H1 (cell line): Measurements from ENCODE around the gene YPEL2. TPM values are rescaled to one million over a fixed set of nuclear protein-coding genes. Genes with fewer than 3 reads are reported as not detected.

Source experiments
- CTCF ChIA-PET: fragments of 300-600 bp; sonication (Branson Sonifier 250); formaldehyde crosslinking; loops from one replicate; lab custom pipeline; 2021; ENCODE audit not compliant: partially characterized antibody; lab: Charles Lee
- POLR2A ChIA-PET: fragments of 300-600 bp; sonication (Branson Sonifier 250); formaldehyde crosslinking; loops from one replicate; lab custom pipeline; 2021; ENCODE audit warnings: inconsistent platforms; ENCODE audit not compliant: partially characterized antibody; lab: Charles Lee
- DNase-seq, 2 experiments: peaks; one replicate each; pipeline versions ENCODE4 v3.0.0 to v3.0.0-alpha.2; 2010 to 2022; ENCODE audit warnings: low spot score in 2 of 2, low read depth in 1 of 2, mixed read lengths in 1 of 2
- FAIRE-seq: peaks from 2 replicates; lab custom pipeline; 2011; peaks lifted over from hg19 to GRCh38; lab: Jason Lieb, UNC
- H2AFZ ChIP-seq: 2 replicates; pipeline ENCODE4 v1.8.1; 2012; ENCODE audit warnings: low read length, inconsistent platforms
- H2AK5ac ChIP-seq: 2 replicates; pipeline ENCODE4 v1.6.1; 2013; ENCODE audit warnings: low read depth, low read length
- H2BK120ac ChIP-seq: replicated peaks from 2 replicates; pipeline ENCODE3; 2013; ENCODE audit warnings: low read depth, low read length, inconsistent platforms
- H2BK12ac ChIP-seq: 2 replicates; pipeline ENCODE4 v1.6.1; 2013; ENCODE audit warnings: low read depth, low read length
- H2BK15ac ChIP-seq: 2 replicates; pipeline ENCODE4 v1.6.1; 2013; ENCODE audit warnings: low read length
- H2BK20ac ChIP-seq: 2 replicates; pipeline ENCODE4 v1.6.1; 2013; ENCODE audit warnings: low read length
- H2BK5ac ChIP-seq: 2 replicates; pipeline ENCODE4 v1.6.1; 2013; ENCODE audit warnings: low read depth, low read length
- H3K14ac ChIP-seq: 2 replicates; pipeline ENCODE4 v1.6.1; 2013; ENCODE audit warnings: inconsistent platforms; ENCODE audit not compliant: insufficient read length
- H3K18ac ChIP-seq: 2 replicates; pipeline ENCODE4 v1.6.1; 2013; ENCODE audit warnings: low read length; ENCODE audit errors: extremely low read depth
- H3K23ac ChIP-seq: 2 replicates; pipeline ENCODE4 v1.6.1; 2013; ENCODE audit warnings: inconsistent platforms; ENCODE audit not compliant: insufficient read length
- H3K23me2 ChIP-seq: 2 replicates; pipeline ENCODE4 v1.6.1; 2013; ENCODE audit warnings: low read depth, low read length
- H3K27ac ChIP-seq: 2 replicates; pipeline ENCODE4 v1.6.1; 2011; ENCODE audit warnings: low read depth, low read length, inconsistent platforms
- H3K27me3 ChIP-seq, 4 experiments: replicated peaks in 1 of 4; 1 replicate in 1 of 4; 2 replicates in 3 of 4; pipeline versions ENCODE4 v1.6.1 to v1.8.1; 2011 to 2013; ENCODE audit warnings: low read length in 3 of 4, mild to moderate bottlenecking in 3 of 4, inconsistent platforms in 2 of 4, mixed read lengths in 2 of 4, moderate library complexity in 1 of 4; ENCODE audit not compliant: control insufficient read depth in 3 of 4, insufficient read depth in 3 of 4; ENCODE audit errors: extremely low read depth in 1 of 4
- H3K36me3 ChIP-seq, 4 experiments: 2 replicates each; pipeline versions ENCODE4 v1.6.1 to v1.8.1; 2011 to 2013; ENCODE audit warnings: mild to moderate bottlenecking in 4 of 4, low read length in 3 of 4, moderate library complexity in 2 of 4, control low read depth in 1 of 4, inconsistent platforms in 1 of 4; ENCODE audit not compliant: insufficient read depth in 4 of 4, control insufficient read depth in 2 of 4
- H3K4ac ChIP-seq: replicated peaks from 2 replicates; pipeline ENCODE3; 2013; ENCODE audit warnings: low read length, low read depth, mixed read lengths, inconsistent platforms; ENCODE audit not compliant: insufficient read length
- H3K4me1 ChIP-seq, 4 experiments: replicated peaks in 1 of 4; 1 replicate in 1 of 4; 2 replicates in 3 of 4; pipeline versions ENCODE4 v1.6.1 to v1.8.1; 2011 to 2013; ENCODE audit warnings: low read length in 3 of 4, inconsistent platforms in 2 of 4, mixed read lengths in 1 of 4; ENCODE audit not compliant: insufficient read depth in 4 of 4, control insufficient read depth in 3 of 4
- H3K4me2 ChIP-seq, 2 experiments: 2 replicates each; pipeline versions ENCODE4 v1.6.1 to v1.8.1; 2011 to 2013; ENCODE audit warnings: low read depth in 2 of 2, low read length in 2 of 2, control low read depth in 1 of 2, inconsistent platforms in 1 of 2, mild to moderate bottlenecking in 1 of 2; ENCODE audit not compliant: insufficient read depth in 1 of 2
- H3K4me3 ChIP-seq, 4 experiments: fragments of 200-600, 300-600 bp in 1 of 4; sonication (generic), shearing (Covaris generic), sonication (Bioruptor Twin) in 1 of 4; 2 replicates each; pipeline versions ENCODE4 v1.5.1 to v1.8.1; 2011 to 2016; ENCODE audit warnings: low read length in 4 of 4, low read depth in 3 of 4, control low read depth in 2 of 4, inconsistent platforms in 2 of 4, mild to moderate bottlenecking in 2 of 4, mixed read lengths in 1 of 4, moderate library complexity in 1 of 4; ENCODE audit not compliant: insufficient read depth in 2 of 4; ENCODE audit errors: extremely low read depth in 1 of 4
- H3K56ac ChIP-seq: replicated peaks from 2 replicates; pipeline ENCODE3; 2013; ENCODE audit warnings: low read depth, mild to moderate bottlenecking, mixed read lengths, low read length, inconsistent platforms; ENCODE audit not compliant: insufficient read length
- H3K79me1 ChIP-seq: 2 replicates; pipeline ENCODE4 v1.6.1; 2013; ENCODE audit warnings: low read depth, low read length, control low read depth
- H3K79me2 ChIP-seq, 2 experiments: 2 replicates each; pipeline versions ENCODE4 v1.6.1 to v1.8.1; 2012 to 2013; ENCODE audit warnings: low read length in 2 of 2, mild to moderate bottlenecking in 2 of 2, inconsistent platforms in 1 of 2; ENCODE audit not compliant: insufficient read depth in 2 of 2, control insufficient read depth in 1 of 2
- H3K9ac ChIP-seq, 4 experiments: replicated peaks in 1 of 4; 1 replicate in 1 of 4; 2 replicates in 3 of 4; pipeline versions ENCODE4 v1.6.1 to v1.8.1; 2011 to 2013; ENCODE audit warnings: low read depth in 3 of 4, low read length in 3 of 4, control low read depth in 2 of 4, mild to moderate bottlenecking in 2 of 4, moderate library complexity in 2 of 4, inconsistent platforms in 1 of 4; ENCODE audit errors: extremely low read depth in 1 of 4
- H3K9me3 ChIP-seq, 2 experiments: 2 replicates each; pipeline versions ENCODE4 v1.6.1 to v1.8.1; 2012 to 2013; ENCODE audit warnings: mild to moderate bottlenecking in 2 of 2, moderate library complexity in 2 of 2, control low read depth in 1 of 2, inconsistent platforms in 1 of 2, low read depth in 1 of 2, low read length in 1 of 2, mixed read lengths in 1 of 2; ENCODE audit not compliant: insufficient read depth in 2 of 2
- H4K20me1 ChIP-seq, 2 experiments: replicated peaks in 1 of 2; 2 replicates each; pipeline versions ENCODE3 to v1.8.1; 2011 to 2013; ENCODE audit warnings: inconsistent platforms in 2 of 2, low read length in 2 of 2, mild to moderate bottlenecking in 1 of 2; ENCODE audit not compliant: insufficient read depth in 2 of 2, control insufficient read depth in 1 of 2
- H4K5ac ChIP-seq: 2 replicates; pipeline ENCODE4 v1.6.1; 2013; ENCODE audit warnings: low read length, low read depth, mixed read lengths, inconsistent platforms; ENCODE audit not compliant: insufficient read length
- H4K8ac ChIP-seq: 2 replicates; pipeline ENCODE4 v1.8.0; 2013; ENCODE audit warnings: mild to moderate bottlenecking, moderate library complexity, low read length, inconsistent platforms; ENCODE audit not compliant: insufficient read depth; ENCODE audit errors: extremely low read depth
- H4K91ac ChIP-seq: replicated peaks from 2 replicates; pipeline ENCODE3; 2013; ENCODE audit warnings: low read length, mixed read lengths, inconsistent platforms; ENCODE audit not compliant: insufficient read length
- CEBPB ChIP-seq: IDR thresholded peaks from 2 replicates; pipeline ENCODE4 v1.6.1; 2012; ENCODE audit warnings: low read depth, low read length
- CREB1 ChIP-seq: IDR thresholded peaks from 2 replicates; pipeline ENCODE4 v1.6.1; 2012; ENCODE audit warnings: inconsistent platforms
- JUND ChIP-seq: IDR thresholded peaks from 2 replicates; pipeline ENCODE4 v1.6.1; 2011; ENCODE audit warnings: mild to moderate bottlenecking, improper control_type of control experiment, low read length
- POLR2A ChIP-seq, 2 experiments: IDR thresholded peaks; 1 replicate in 1 of 2; 2 replicates in 1 of 2; pipeline ENCODE4 v1.6.1; 2011; ENCODE audit warnings: low read depth in 2 of 2, low read length in 2 of 2, mild to moderate bottlenecking in 2 of 2; ENCODE audit errors: control extremely low read depth in 1 of 2
- RBBP5 ChIP-seq: IDR thresholded peaks from 2 replicates; pipeline ENCODE4 v1.7.1; 2012; ENCODE audit warnings: low read depth, mild to moderate bottlenecking, inconsistent platforms, low read length, moderate library complexity, borderline replicate concordance
- RFX5 ChIP-seq: IDR thresholded peaks from 2 replicates; pipeline ENCODE4 v1.6.1; 2011; ENCODE audit warnings: low read depth, low read length, improper control_type of control experiment, borderline replicate concordance
- TAF1 ChIP-seq: IDR thresholded peaks from 2 replicates; pipeline ENCODE4 v1.6.1; 2011; ENCODE audit warnings: mild to moderate bottlenecking, low read depth, low read length
- ZNF274 ChIP-seq: IDR thresholded peaks from 2 replicates; pipeline ENCODE4 v1.7.0; 2012; ENCODE audit warnings: low read length, borderline replicate concordance; ENCODE audit errors: extremely low read depth
- WGBS, 2 experiments: shearing (Covaris generic) in 1 of 2; methylation state at CpG; one replicate each; pipeline versions ENCODE4 v1.1.6 to v1.1.7; 2013 to 2015; ENCODE audit warnings: low lambda C conversion rate in 2 of 2, mixed read lengths in 2 of 2, inconsistent platforms in 1 of 2, low coverage in 1 of 2, missing lambda C conversion rate in 1 of 2; ENCODE audit not compliant: insufficient replicate concordance in 2 of 2, insufficient coverage in 1 of 2, insufficient read length in 1 of 2; ENCODE audit errors: extremely low coverage in 1 of 2, missing lambda C conversion rate in 1 of 2; 5-methylcytosine and 5-hydroxymethylcytosine counted together
- polyA plus RNA-seq, 7 experiments: library from polyadenylated mRNA; depleted of rRNA in 3 of 7; stranded (reverse) in 5 of 7; unstranded in 2 of 7; fragments of >200 nt in 5 of 7; fragments of 200-250 nt in 2 of 7; gene quantifications; 1 replicate in 5 of 7; 2 replicates in 1 of 7; 4 replicates in 1 of 7; pipeline versions ENCODE4 v1.2.1 to v1.2.3, GENCODE V29; 2011 to 2013; ENCODE audit warnings: missing spikeins in 2 of 7, mixed read lengths in 2 of 7
- total RNA-seq: library from RNA; stranded (reverse); fragmentation: NEBNext Ultra II Directional; extraction: Animal tissue kit (Norgen Biotek cat#: 25700); gene quantifications from 2 replicates; pipeline ENCODE4 v1.2.1, GENCODE V29; 2021
- TF ChIP-seq, protein P1 (sequence below): IDR thresholded peaks from 2 replicates; pipeline ENCODE4 v1.6.1; 2011; ENCODE audit warnings: low read depth, mild to moderate bottlenecking, low read length; ENCODE audit not compliant: insufficient read depth

YPEL2 gene
- total and polyA plus RNA-seq, 2 of the 8 experiments (the other 6 are each of a cell fraction or from before 2014, with no cell fraction given), result 1.6 to 3.5 TPM

- H2BK5ac ChIP-seq, result no peak overlapping the region
- no peaks in the 10 kb centered on the region for H3K79me2 ChIP-seq
- no peak overlapping the region for H3K4me3 ChIP-seq
- H3K23me2 ChIP-seq, result peaks cover 4% of the 10 kb centered on the region; the same call in 1 of the 2 replicates
- H3K18ac ChIP-seq, result no peak overlapping the region
- no peak for FAIRE-seq
- H3K56ac ChIP-seq, result no peak overlapping the region
- no peak overlapping the region for H2AK5ac ChIP-seq
- no peaks in the 10 kb centered on the region for H3K36me3 ChIP-seq
- no peak overlapping the region for H3K14ac ChIP-seq
- H2BK20ac ChIP-seq, result no peak overlapping the region
- ChIA-PET CTCF (interaction anchor here (3.9 to 10.4 kb wide), 4 partner anchors 9 to 113 kb away, joined by 30 to 104 read pairs (median 42); no protein-coding TSS in a partner anchor), POLR2A (no interaction called here)
- peaks cover 7 to 17% (median 9%) of the 10 kb centered on the region in 4 experiments; a peak in 6 of 7 replicates for H3K4me1 ChIP-seq
- H4K5ac ChIP-seq, result no peak overlapping the region
- no peak overlapping the region for H3K9ac ChIP-seq
- TF ChIP-seq, protein P1, sequence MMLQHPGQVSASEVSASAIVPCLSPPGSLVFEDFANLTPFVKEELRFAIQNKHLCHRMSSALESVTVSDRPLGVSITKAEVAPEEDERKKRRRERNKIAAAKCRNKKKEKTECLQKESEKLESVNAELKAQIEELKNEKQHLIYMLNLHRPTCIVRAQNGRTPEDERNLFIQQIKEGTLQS, result no peak
- TF ChIP-seq CREB1 (no peak), CEBPB (no peak), RFX5 (no peak), POLR2A (IDR thresholded peaks at IDR 0.05; ENCODE audit: control extremely low read depth in 1 of 2, low read depth in 2 of 2, low read length in 2 of 2) (no peak), TAF1 (no peak), JUND (no peak), ZNF274 (no peak), RBBP5 (no peak)
- H2BK12ac ChIP-seq, result no peak overlapping the region
- no peaks in the 10 kb centered on the region for H3K9me3 ChIP-seq
- H3K27ac ChIP-seq, result no peak overlapping the region
- no peaks in the 10 kb centered on the region for H4K20me1 ChIP-seq
- H3K4ac ChIP-seq, result peak overlapping the region; percentile 66
- WGBS, 2 experiments, result 88% methylated on average over 5 of the region's 5 CpGs; no CpG with 5 or more reads in 1 of the 2 experiments
- H4K8ac ChIP-seq, result no peak overlapping the region
- no peaks in the 10 kb centered on the region for H3K79me1 ChIP-seq
- no peak overlapping the region for H3K4me2 ChIP-seq
- no peak overlapping the region for H2AFZ ChIP-seq
- no peak overlapping the region for H3K23ac ChIP-seq
- H4K91ac ChIP-seq, result no peak overlapping the region
- 0 out of 7 replicates have a peak, but pooled peaks cover 0 to under 1% (median 0%) of the 10 kb centered on the region in 4 experiments for H3K27me3 ChIP-seq
- no peak for DNase-seq
- H2BK120ac ChIP-seq, result no peak overlapping the region
- H2BK15ac ChIP-seq, result no peak overlapping the region
Measured at GRCh38 chr17:59327121-59327980, 4.1 kb upstream of the YPEL2 start.
